T-helper 17 cell (primary cell): ENCODE results near the gene EXT2. TPM values are rescaled to one million over a fixed set of nuclear protein-coding genes. Genes with fewer than 3 reads are reported as not detected.

ENCODE experiments used
- ATAC-seq: fragments of 150-1000 bp; cut with Tn5 transposase; 2 replicates; pipeline ENCODE4 v1.10.0; 2021; ENCODE audit warnings: mild to moderate bottlenecking, moderate library complexity
- DNase-seq, 3 donors: peaks; one replicate each; pipeline versions ENCODE4 v3.0.0 to v3.0.0-alpha.2; 2020 to 2021
- H3K9me3 ChIP-seq: one replicate; pipeline ENCODE4 v1.7.0; 2013; ENCODE audit warnings: low read length, mild to moderate bottlenecking; ENCODE audit not compliant: control insufficient read depth, poor library complexity, severe bottlenecking
- H3K27ac Mint-ChIP-seq: one replicate; pipeline ENCODE4 v1.8.0; 2022; ENCODE audit warnings: mild to moderate bottlenecking, moderate library complexity, mixed read lengths
- H3K27me3 Mint-ChIP-seq: one replicate; pipeline ENCODE4 v1.8.0; 2022; ENCODE audit warnings: mixed read lengths
- H3K36me3 Mint-ChIP-seq: one replicate; pipeline ENCODE4 v1.8.0; 2022; ENCODE audit warnings: low read depth, mixed read lengths
- H3K4me1 Mint-ChIP-seq: one replicate; pipeline ENCODE4 v1.8.0; 2022; ENCODE audit warnings: mild to moderate bottlenecking, mixed read lengths
- H3K4me3 Mint-ChIP-seq: one replicate; pipeline ENCODE4 v1.8.0; 2022; ENCODE audit warnings: mild to moderate bottlenecking, moderate library complexity, mixed read lengths
- total RNA-seq, 4 donors: library from RNA in 2 of 4; stranded (reverse) in 2 of 4; gene quantifications; one replicate each; pipeline ENCODE4 v1.2.3 and lab custom pipeline; 2022 to 2026

EXT2 gene
- total RNA-seq, 2 donors from 2014 or later, result 23.6 to 28.0 TPM

- H3K27ac Mint-ChIP-seq, result no peak overlapping the region
- H3K4me3 Mint-ChIP-seq, result no peak overlapping the region
- H3K27me3 Mint-ChIP-seq, result no peaks in the 10 kb centered on the region
- ATAC-seq, result no peak
- no peak for DNase-seq
- H3K4me1 Mint-ChIP-seq, result peaks cover 2% of the 10 kb centered on the region
- peaks cover 4% of the 10 kb centered on the region for H3K36me3 Mint-ChIP-seq
- no peaks in the 10 kb centered on the region for H3K9me3 ChIP-seq
These were observed 48.8 kb downstream of the EXT2 start for GRCh38 chr11:44143987-44144909.

DNA sequence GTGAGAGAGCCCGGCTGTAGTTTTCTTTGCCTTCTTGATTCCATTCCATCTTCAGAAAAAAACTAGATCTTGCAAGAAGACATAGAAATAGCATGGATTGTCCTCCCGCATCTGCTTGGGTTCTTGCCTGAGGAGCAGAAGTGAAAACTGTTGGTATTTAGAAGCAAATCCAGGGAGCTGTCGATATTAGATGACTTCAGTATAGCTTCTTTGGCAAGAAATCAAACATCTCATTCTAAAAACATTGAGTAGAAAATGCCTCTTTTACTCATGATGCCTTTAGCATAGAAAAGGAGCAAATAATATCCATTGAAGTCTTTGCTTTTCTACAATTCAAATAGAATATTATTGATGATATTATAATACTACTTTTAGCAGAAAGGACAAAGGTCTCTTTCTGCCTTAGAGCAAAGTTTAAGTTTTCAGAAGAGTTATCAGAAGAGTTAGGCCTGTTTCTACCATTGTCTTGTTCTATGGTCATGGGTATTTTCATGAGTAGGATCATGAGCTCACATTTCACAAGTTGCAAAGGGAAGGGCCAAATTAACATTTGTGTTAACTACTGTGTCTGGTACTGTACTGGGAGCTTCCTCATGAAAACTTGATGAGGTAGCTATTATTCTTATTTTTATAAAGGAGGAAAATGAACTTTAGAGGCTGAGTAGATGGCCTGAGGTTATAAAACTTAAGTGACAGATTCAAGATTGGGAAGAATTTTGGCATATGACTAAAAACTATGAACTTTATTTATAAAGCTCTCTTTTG lies 49.7 kb downstream of the EXT2 start:
- H3K4me3 Mint-ChIP-seq, result no peak overlapping the region
- no peaks in the 10 kb centered on the region for H3K9me3 ChIP-seq
- ATAC-seq (no peak), DNase-seq (no peak)
- H3K36me3 Mint-ChIP-seq, result peaks cover 8% of the 10 kb centered on the region
- H3K27ac Mint-ChIP-seq, result no peak overlapping the region
- no peaks in the 10 kb centered on the region for H3K27me3 Mint-ChIP-seq
- peaks cover 2% of the 10 kb centered on the region for H3K4me1 Mint-ChIP-seq

DNA sequence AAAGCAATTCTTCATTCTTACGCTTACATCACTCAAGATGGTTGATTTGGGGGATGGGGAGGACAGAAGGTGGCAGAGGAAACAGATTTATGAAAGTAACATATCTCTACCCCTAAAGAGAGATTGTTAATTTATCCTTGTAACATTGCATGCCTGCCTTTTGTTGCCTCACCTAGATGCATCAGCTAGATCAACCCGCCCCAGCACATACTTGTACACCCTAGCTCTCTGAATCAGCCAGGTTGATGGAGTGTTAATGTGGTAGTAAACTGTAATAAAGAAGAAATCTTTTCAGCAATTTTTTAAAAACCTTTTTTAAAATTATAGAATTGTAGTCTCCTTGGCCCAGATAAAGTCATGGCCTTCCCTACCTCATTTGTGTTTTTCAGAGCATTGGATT lies 51.5 kb downstream of the EXT2 start:
- H3K4me1 Mint-ChIP-seq, result peaks cover 2% of the 10 kb centered on the region
- H3K27ac Mint-ChIP-seq, result no peak overlapping the region
- peaks cover 8% of the 10 kb centered on the region for H3K36me3 Mint-ChIP-seq
- H3K27me3 Mint-ChIP-seq, result no peaks in the 10 kb centered on the region
- H3K4me3 Mint-ChIP-seq, result no peak overlapping the region
- no peaks in the 10 kb centered on the region for H3K9me3 ChIP-seq
- DNase-seq (no peak), ATAC-seq (no peak)

GRCh38 chr11:44147751-44148150 lies 52.3 kb downstream of the EXT2 start:
- Mint-ChIP-seq H3K4me1 (peaks cover 2% of the 10 kb centered on the region), H3K27me3 (no peaks in the 10 kb centered on the region), H3K36me3 (peaks cover 9% of the 10 kb centered on the region), H3K4me3 (no peak overlapping the region), H3K27ac (no peak overlapping the region)
- no peak for ATAC-seq
- no peaks in the 10 kb centered on the region for H3K9me3 ChIP-seq
- DNase-seq, result no peak

DNA sequence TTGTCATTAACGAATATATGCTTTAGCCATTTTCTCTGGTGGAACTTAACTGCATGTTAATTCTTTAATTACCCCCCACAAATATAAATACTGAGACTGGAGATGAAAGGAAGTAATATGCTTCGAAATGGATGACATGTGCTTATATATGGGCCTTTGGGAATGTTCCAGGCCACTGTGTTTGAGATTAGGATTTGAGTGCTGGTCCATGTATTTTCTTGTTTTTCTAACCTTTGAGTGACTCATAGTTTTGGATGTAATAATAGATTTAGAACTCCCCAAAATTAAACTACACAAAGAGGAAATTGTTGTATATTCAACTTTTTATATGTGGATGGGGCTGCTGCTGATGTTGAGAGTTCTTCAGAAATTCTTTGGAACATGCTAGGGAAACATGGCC lies 54.2 kb downstream of the EXT2 start:
- DNase-seq (no peak), ATAC-seq (no peak)
- no peaks in the 10 kb centered on the region for H3K27me3 Mint-ChIP-seq
- no peak overlapping the region for H3K27ac Mint-ChIP-seq
- H3K36me3 Mint-ChIP-seq, result peaks cover 8% of the 10 kb centered on the region
- H3K4me1 Mint-ChIP-seq, result peaks cover 2% of the 10 kb centered on the region
- no peak overlapping the region for H3K4me3 Mint-ChIP-seq
- H3K9me3 ChIP-seq, result no peaks in the 10 kb centered on the region

DNA sequence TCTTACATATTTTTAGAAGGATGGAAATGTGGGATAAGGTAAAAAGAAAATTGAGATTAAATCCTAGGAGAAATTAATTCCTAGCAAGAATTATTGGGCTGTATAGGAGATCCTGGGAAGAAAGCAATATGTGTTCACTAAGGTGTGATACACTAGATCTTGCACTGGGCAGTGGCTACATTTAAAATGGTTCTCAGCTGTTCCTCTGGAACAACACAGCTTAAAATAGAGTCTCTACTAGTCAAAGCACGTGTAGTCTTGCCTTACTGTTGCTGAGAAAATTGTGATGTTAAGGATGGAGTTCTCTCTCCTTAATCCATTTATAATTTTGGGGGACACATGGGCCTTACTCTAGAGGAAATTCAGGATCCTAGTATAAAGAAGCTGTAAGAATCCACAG lies 54.9 kb downstream of the EXT2 start:
- no peaks in the 10 kb centered on the region for H3K9me3 ChIP-seq
- H3K27me3 Mint-ChIP-seq, result no peaks in the 10 kb centered on the region
- H3K4me1 Mint-ChIP-seq, result peaks cover 8% of the 10 kb centered on the region
- ATAC-seq (no peak), DNase-seq (no peak)
- H3K36me3 Mint-ChIP-seq, result peaks cover 8% of the 10 kb centered on the region
- no peak overlapping the region for H3K4me3 Mint-ChIP-seq
- no peak overlapping the region for H3K27ac Mint-ChIP-seq

DNA sequence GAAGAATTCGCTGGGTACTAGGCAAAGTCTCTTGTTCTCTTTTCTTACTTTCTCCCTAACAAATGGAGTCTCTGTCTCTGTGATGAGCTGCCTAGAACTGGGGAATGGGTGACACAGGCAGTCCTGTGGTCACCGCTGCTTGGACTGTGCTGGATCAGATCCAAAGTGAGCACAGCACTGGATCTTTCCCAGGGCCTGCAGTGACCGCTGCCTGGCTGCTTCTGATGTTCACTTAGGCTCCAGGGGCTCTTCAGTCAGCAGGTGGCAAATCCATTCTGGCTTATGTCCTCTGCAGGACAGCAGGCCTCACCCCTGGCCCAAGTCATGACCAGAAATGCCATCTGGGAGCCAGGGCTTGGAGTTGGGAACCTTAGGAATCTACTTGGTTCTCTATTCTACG lies 61.5 kb downstream of the EXT2 start:
- no peaks in the 10 kb centered on the region for H3K9me3 ChIP-seq
- H3K36me3 Mint-ChIP-seq, result peaks cover 16% of the 10 kb centered on the region
- no peak overlapping the region for H3K27ac Mint-ChIP-seq
- ATAC-seq (no peak), DNase-seq (no peak)
- H3K27me3 Mint-ChIP-seq, result no peaks in the 10 kb centered on the region
- H3K4me3 Mint-ChIP-seq, result no peak overlapping the region
- peaks cover 29% of the 10 kb centered on the region for H3K4me1 Mint-ChIP-seq

DNA sequence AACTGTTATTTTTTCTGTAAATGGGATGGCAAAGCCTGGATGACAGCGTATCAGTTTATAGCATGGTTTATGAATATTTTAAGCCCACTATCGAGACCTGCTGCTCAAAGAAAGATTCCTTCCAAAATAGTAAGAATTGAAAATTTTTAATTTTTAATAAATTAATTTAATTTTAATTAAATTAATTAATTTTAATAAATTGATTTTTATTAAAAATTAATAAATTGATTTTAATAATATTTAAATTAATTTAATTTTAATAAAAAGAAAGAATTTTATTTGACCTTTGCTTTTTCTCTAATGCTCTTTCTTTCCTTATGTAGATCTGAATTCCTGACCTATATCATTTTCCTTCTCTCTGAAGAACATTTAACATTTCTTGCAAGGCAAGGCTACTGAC lies 62.9 kb downstream of the EXT2 start:
- ATAC-seq, result no peak
- no peak overlapping the region for H3K4me3 Mint-ChIP-seq

GRCh38 chr11:44159848-44160721 lies 64.6 kb downstream of the EXT2 start:
- Mint-ChIP-seq H3K27me3 (no peaks in the 10 kb centered on the region), H3K27ac (no peak overlapping the region), H3K4me3 (no peak overlapping the region), H3K4me1 (peaks cover 31% of the 10 kb centered on the region), H3K36me3 (peaks cover 12% of the 10 kb centered on the region)
- DNase-seq, result no peak
- no peak for ATAC-seq
- H3K9me3 ChIP-seq, result no peaks in the 10 kb centered on the region

More for the DNA sequence above, 62.9 kb downstream of the EXT2 start:
- Mint-ChIP-seq H3K27ac (no peak overlapping the region), H3K4me1 (peaks cover 29% of the 10 kb centered on the region), H3K27me3 (no peaks in the 10 kb centered on the region), H3K36me3 (peaks cover 14% of the 10 kb centered on the region)
- DNase-seq, result no peak
- H3K9me3 ChIP-seq, result no peaks in the 10 kb centered on the region

GRCh38 chr11:44162004-44162403 lies 66.5 kb downstream of the EXT2 start:
- Mint-ChIP-seq H3K36me3 (peaks cover 8% of the 10 kb centered on the region), H3K4me1 (peaks cover 37% of the 10 kb centered on the region), H3K4me3 (no peak overlapping the region), H3K27me3 (no peaks in the 10 kb centered on the region), H3K27ac (no peak overlapping the region)
- ATAC-seq (no peak), DNase-seq (no peak)
- no peaks in the 10 kb centered on the region for H3K9me3 ChIP-seq

DNA sequence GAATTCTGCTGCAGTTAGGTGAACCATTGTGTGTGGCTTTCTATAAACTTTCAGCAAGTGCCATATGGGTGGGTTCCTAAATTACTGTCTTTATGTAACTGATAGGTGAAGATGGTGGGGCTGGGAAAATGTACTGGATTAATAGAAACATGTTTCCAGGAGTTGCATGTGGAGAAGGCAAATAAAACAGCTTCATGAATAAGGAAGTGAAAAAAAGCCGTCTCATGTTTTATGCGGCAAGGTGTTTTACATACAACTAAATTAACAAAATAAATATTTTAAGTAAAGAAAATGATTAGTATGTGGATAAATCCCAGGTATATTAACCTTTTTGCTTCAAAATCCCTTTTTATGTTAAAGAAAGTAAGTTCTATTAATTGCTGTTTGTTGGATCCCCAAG lies 67.2 kb downstream of the EXT2 start:
- DNase-seq, result no peak
- no peaks in the 10 kb centered on the region for H3K9me3 ChIP-seq
- Mint-ChIP-seq H3K4me1 (peaks cover 33% of the 10 kb centered on the region), H3K36me3 (peaks cover 8% of the 10 kb centered on the region), H3K4me3 (no peak overlapping the region), H3K27me3 (no peaks in the 10 kb centered on the region), H3K27ac (no peak overlapping the region)
- no peak for ATAC-seq

DNA sequence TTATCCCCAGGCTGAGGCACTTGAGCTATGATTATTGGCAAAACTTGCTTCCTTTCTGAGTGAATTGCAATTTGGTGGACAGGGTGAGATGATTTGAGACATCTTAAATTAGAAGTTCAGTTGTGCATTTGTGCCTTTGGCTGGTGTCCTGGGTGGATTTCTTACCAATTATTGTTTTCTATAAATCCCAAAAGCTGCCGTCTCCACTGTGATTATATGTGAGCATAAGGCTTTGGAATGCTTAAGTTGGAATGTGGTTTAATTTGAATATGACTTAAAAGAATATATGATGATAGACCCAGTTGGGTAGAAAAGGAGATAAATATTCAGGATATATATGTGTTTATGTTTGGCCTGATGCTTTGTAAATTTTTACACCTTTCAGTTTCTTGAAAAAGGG lies 70.0 kb downstream of the EXT2 start:
- Mint-ChIP-seq H3K36me3 (peaks cover 6% of the 10 kb centered on the region), H3K27me3 (no peaks in the 10 kb centered on the region), H3K27ac (peak overlapping the region; percentile 21), H3K4me1 (peaks cover 21% of the 10 kb centered on the region), H3K4me3 (no peak overlapping the region)
- H3K9me3 ChIP-seq, result no peaks in the 10 kb centered on the region
- ATAC-seq (no peak), DNase-seq (no peak)

DNA sequence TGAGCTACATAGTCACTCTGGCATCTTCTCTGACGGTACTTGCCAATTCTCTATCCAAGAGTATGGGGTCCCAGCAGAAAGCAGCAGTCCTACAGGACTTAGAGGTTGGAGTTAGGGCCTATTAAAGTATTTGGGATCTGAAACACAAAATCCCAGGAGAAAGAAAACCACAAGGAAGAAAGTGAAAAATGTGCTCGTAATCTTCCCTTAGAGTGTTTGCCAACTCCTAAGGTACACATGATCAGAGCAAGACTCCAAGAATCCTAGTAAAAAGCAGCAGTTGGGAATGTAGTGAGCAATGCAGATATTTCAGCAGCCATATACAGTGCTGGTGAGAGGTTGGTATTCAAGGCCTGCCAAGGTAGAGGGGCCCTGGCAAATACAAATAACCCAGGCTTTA lies 71.6 kb downstream of the EXT2 start:
- Mint-ChIP-seq H3K4me1 (peaks cover 18% of the 10 kb centered on the region), H3K4me3 (no peak overlapping the region), H3K27ac (no peak overlapping the region), H3K36me3 (peaks cover 6% of the 10 kb centered on the region), H3K27me3 (no peaks in the 10 kb centered on the region)
- ATAC-seq (no peak), DNase-seq (no peak)
- H3K9me3 ChIP-seq, result no peaks in the 10 kb centered on the region
